ENCODE results near the gene PANK1. TPM values are rescaled to one million over a fixed set of nuclear protein-coding genes. Genes with fewer than 3 reads are reported as not detected.

PANK1 gene
- total RNA-seq, 1 donor from 2014 or later: 7.9 TPM

DNA sequence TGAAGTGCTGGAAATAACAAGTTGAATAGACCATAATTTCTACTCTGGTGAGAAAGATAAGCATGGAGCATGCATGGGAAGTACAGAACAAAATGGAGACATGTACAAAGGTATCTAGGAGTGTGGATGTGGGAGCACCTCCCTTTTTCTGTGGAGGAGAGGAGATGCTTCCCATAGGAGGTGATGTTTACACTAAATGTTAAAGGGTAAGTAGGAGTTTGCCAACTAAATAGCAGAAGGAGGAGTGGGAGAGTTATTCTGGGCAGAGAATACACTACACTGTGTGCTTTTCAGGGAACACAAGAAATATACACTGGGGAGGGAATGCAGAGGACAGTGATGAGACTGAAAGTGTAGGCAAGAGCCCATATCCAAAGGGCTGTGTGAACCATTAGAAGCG is 21.1 kb upstream of the PANK1 start:
- H3K9me3 ChIP-seq (ENCODE audit: insufficient read depth, low read depth, low read length): no peaks in the 10 kb centered on the region
- H3K4me1 ChIP-seq (ENCODE audit: insufficient read depth, low read length): no peaks in the 10 kb centered on the region
- no peaks in the 10 kb centered on the region for H3K36me3 ChIP-seq (ENCODE audit: insufficient read depth, low read length)
- H3K27me3 ChIP-seq (ENCODE audit: insufficient read depth, low read length): no peaks in the 10 kb centered on the region
- no peak overlapping the region for H3K27ac ChIP-seq (ENCODE audit: low read depth, low read length)
- no peak overlapping the region for H3K9ac ChIP-seq (ENCODE audit: low read length)
- H4K20me1 ChIP-seq (ENCODE audit: insufficient read depth, low read length): no peaks in the 10 kb centered on the region
- H3K9me3 Mint-ChIP-seq (ENCODE audit: unreplicated experiment): no peaks in the 10 kb centered on the region
- peaks cover 15% of the 10 kb centered on the region for H3K27me3 Mint-ChIP-seq (ENCODE audit: low read depth, unreplicated experiment)
- H3K79me2 ChIP-seq (ENCODE audit: insufficient read depth, low read length): no peaks in the 10 kb centered on the region
- no peak for DNase-seq (ENCODE audit: low read depth)
- no peak for TF ChIP-seq EZH2 (IDR thresholded peaks at IDR 0.05; ENCODE audit: insufficient read depth, low read length)
- TF ChIP-seq, protein P1, sequence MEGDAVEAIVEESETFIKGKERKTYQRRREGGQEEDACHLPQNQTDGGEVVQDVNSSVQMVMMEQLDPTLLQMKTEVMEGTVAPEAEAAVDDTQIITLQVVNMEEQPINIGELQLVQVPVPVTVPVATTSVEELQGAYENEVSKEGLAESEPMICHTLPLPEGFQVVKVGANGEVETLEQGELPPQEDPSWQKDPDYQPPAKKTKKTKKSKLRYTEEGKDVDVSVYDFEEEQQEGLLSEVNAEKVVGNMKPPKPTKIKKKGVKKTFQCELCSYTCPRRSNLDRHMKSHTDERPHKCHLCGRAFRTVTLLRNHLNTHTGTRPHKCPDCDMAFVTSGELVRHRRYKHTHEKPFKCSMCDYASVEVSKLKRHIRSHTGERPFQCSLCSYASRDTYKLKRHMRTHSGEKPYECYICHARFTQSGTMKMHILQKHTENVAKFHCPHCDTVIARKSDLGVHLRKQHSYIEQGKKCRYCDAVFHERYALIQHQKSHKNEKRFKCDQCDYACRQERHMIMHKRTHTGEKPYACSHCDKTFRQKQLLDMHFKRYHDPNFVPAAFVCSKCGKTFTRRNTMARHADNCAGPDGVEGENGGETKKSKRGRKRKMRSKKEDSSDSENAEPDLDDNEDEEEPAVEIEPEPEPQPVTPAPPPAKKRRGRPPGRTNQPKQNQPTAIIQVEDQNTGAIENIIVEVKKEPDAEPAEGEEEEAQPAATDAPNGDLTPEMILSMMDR (IDR thresholded peaks at IDR 0.05; ENCODE audit: insufficient read depth, low read depth, low read length): no peak
- no peak overlapping the region for H3K27ac Mint-ChIP-seq (ENCODE audit: unreplicated experiment)
- no peaks in the 10 kb centered on the region for H3K4me1 Mint-ChIP-seq (ENCODE audit: low read depth, unreplicated experiment)
- H3K4me2 ChIP-seq (ENCODE audit: low read length): no peak overlapping the region
- no peak overlapping the region for H3K4me3 ChIP-seq (ENCODE audit: insufficient read depth, low read depth, low read length)
- no peak overlapping the region for H2AFZ ChIP-seq (ENCODE audit: low read depth, low read length)
- no peak overlapping the region for H3K4me3 Mint-ChIP-seq (ENCODE audit: unreplicated experiment)
- FAIRE-seq: no peak
- H3K36me3 Mint-ChIP-seq (ENCODE audit: low read depth, unreplicated experiment): no peaks in the 10 kb centered on the region

DNA sequence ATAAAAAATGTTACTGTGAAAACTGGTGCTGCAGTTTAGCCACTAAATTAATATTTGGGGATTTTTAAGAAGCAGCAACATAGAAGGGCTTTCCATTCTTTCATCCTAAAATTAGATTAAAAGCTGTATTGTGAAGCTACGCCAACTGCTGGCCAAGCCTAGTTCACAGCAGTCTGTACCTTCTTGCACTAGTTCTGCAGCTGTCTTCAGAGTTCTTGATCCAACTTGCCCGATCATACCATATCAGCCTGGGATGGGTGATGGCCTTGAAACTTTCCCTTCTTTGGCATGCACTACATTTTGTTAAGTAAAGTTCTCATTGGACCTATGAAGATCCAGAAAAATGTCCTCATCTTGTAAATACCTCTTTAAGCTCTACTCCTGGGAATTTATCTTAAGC is 20.3 kb upstream of the PANK1 start:
- Mint-ChIP-seq H3K27ac (ENCODE audit: unreplicated experiment) (no peak overlapping the region), H3K36me3 (ENCODE audit: low read depth, unreplicated experiment) (no peaks in the 10 kb centered on the region), H3K9me3 (ENCODE audit: unreplicated experiment) (no peaks in the 10 kb centered on the region), H3K4me1 (ENCODE audit: low read depth, unreplicated experiment) (no peaks in the 10 kb centered on the region), H3K27me3 (ENCODE audit: low read depth, unreplicated experiment) (peaks cover 15% of the 10 kb centered on the region), H3K4me3 (ENCODE audit: unreplicated experiment) (no peak overlapping the region)
- Histone ChIP-seq H3K9me3 (ENCODE audit: insufficient read depth, low read depth, low read length) (no peaks in the 10 kb centered on the region), H3K27ac (ENCODE audit: low read depth, low read length) (no peak overlapping the region), H3K9ac (ENCODE audit: low read length) (no peak overlapping the region), H3K4me2 (ENCODE audit: low read length) (no peak overlapping the region), H3K4me3 (ENCODE audit: insufficient read depth, low read depth, low read length) (no peak overlapping the region), H3K79me2 (ENCODE audit: insufficient read depth, low read length) (no peaks in the 10 kb centered on the region), H2AFZ (ENCODE audit: low read depth, low read length) (no peak overlapping the region), H4K20me1 (ENCODE audit: insufficient read depth, low read length) (no peaks in the 10 kb centered on the region), H3K4me1 (ENCODE audit: insufficient read depth, low read length) (no peaks in the 10 kb centered on the region), H3K36me3 (ENCODE audit: insufficient read depth, low read length) (no peaks in the 10 kb centered on the region), H3K27me3 (ENCODE audit: insufficient read depth, low read length) (no peaks in the 10 kb centered on the region)
- DNase-seq (ENCODE audit: low read depth) (no peak), FAIRE-seq (no peak)
- TF ChIP-seq, protein P1 (IDR thresholded peaks at IDR 0.05; ENCODE audit: insufficient read depth, low read depth, low read length): no peak
- no peak for TF ChIP-seq EZH2 (IDR thresholded peaks at IDR 0.05; ENCODE audit: insufficient read depth, low read length)

DNA sequence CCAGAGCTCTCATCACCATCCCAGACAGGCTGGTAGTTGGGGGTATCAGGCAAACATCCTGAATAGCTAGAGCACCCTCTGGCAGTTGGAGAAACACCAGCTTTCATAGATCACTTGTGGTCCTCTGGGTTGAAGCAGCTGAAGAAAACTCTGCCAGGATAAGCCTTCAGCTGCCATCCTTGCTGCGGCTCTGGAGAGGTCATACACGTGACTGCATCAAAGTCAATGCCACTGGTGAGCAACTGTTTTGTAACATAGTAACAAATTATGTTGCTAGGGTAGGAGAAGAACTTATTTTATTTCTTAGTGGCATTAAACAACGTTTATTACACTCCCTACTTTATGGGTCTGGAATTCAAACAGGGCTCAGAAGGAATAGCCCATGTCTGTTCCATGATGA is 19.2 kb upstream of the PANK1 start:
- Histone ChIP-seq H3K79me2 (ENCODE audit: insufficient read depth, low read length) (no peaks in the 10 kb centered on the region), H3K4me3 (ENCODE audit: insufficient read depth, low read depth, low read length) (no peak overlapping the region), H3K36me3 (ENCODE audit: insufficient read depth, low read length) (no peaks in the 10 kb centered on the region), H2AFZ (ENCODE audit: low read depth, low read length) (no peak overlapping the region), H3K4me1 (ENCODE audit: insufficient read depth, low read length) (peaks cover 5% of the 10 kb centered on the region), H3K27me3 (ENCODE audit: insufficient read depth, low read length) (no peaks in the 10 kb centered on the region), H3K9ac (ENCODE audit: low read length) (no peak overlapping the region), H3K9me3 (ENCODE audit: insufficient read depth, low read depth, low read length) (no peaks in the 10 kb centered on the region), H3K4me2 (ENCODE audit: low read length) (no peak overlapping the region), H3K27ac (ENCODE audit: low read depth, low read length) (no peak overlapping the region), H4K20me1 (ENCODE audit: insufficient read depth, low read length) (no peaks in the 10 kb centered on the region)
- Mint-ChIP-seq H3K27ac (ENCODE audit: unreplicated experiment) (no peak overlapping the region), H3K4me1 (ENCODE audit: low read depth, unreplicated experiment) (no peaks in the 10 kb centered on the region), H3K36me3 (ENCODE audit: low read depth, unreplicated experiment) (no peaks in the 10 kb centered on the region), H3K4me3 (ENCODE audit: unreplicated experiment) (no peak overlapping the region), H3K9me3 (ENCODE audit: unreplicated experiment) (no peaks in the 10 kb centered on the region), H3K27me3 (ENCODE audit: low read depth, unreplicated experiment) (peaks cover 16% of the 10 kb centered on the region)
- FAIRE-seq (no peak), DNase-seq (ENCODE audit: low read depth) (no peak)
- TF ChIP-seq EZH2 (IDR thresholded peaks at IDR 0.05; ENCODE audit: insufficient read depth, low read length): no peak
- TF ChIP-seq, protein P1 (IDR thresholded peaks at IDR 0.05; ENCODE audit: insufficient read depth, low read depth, low read length): no peak
